Natural killer cell (primary cell): Measurements from ENCODE around the gene ANGPTL2. TPM values are rescaled to one million over a fixed set of nuclear protein-coding genes. Genes with fewer than 3 reads are reported as not detected.

Experiments used
- ATAC-seq, 3 donors: fragments of 150-1000 bp in 2 of 3; fragments of 200-7000 bp in 1 of 3; cut with Tn5 transposase; 1 replicate in 1 of 3; 2 replicates in 2 of 3; pipeline ENCODE4 v1.10.0; 2021; ENCODE audit warnings: mild to moderate bottlenecking in 2 of 3, moderate library complexity in 2 of 3
- DNase-seq, 2 donors: peaks; one replicate each; pipeline versions ENCODE4 v3.0.0 to v3.0.0-alpha.2; 2013 to 2021; ENCODE audit warnings: mixed read lengths in 1 of 2
- H3K27ac ChIP-seq: one replicate; pipeline ENCODE4 v1.5.1; 2013; ENCODE audit warnings: mild to moderate bottlenecking, low read length
- H3K27me3 ChIP-seq: one replicate; pipeline ENCODE4 v1.6.1; 2013; ENCODE audit warnings: low read length; ENCODE audit not compliant: control insufficient read depth, insufficient read depth
- H3K36me3 ChIP-seq: one replicate; pipeline ENCODE4 v1.6.1; 2013; ENCODE audit warnings: low read length; ENCODE audit not compliant: control insufficient read depth, insufficient read depth
- H3K4me1 ChIP-seq: one replicate; pipeline ENCODE4 v1.6.1; 2013; ENCODE audit warnings: low read length; ENCODE audit not compliant: control insufficient read depth, insufficient read depth
- H3K4me3 ChIP-seq: one replicate; pipeline ENCODE4 v1.5.1; 2013; ENCODE audit warnings: low read length
- H3K9me3 ChIP-seq: one replicate; pipeline ENCODE4 v1.6.1; 2013; ENCODE audit warnings: low read length; ENCODE audit not compliant: control insufficient read depth, insufficient read depth
- H3K27ac Mint-ChIP-seq, 2 donors: one replicate each; pipeline ENCODE4 v1.8.0; 2022; ENCODE audit warnings: mild to moderate bottlenecking in 2 of 2, mixed read lengths in 2 of 2, moderate library complexity in 1 of 2
- H3K27me3 Mint-ChIP-seq, 2 donors: one replicate each; pipeline ENCODE4 v1.8.0; 2022; ENCODE audit warnings: low read depth in 2 of 2, mixed read lengths in 2 of 2
- H3K36me3 Mint-ChIP-seq: one replicate; pipeline ENCODE4 v1.8.0; 2022; ENCODE audit warnings: mixed read lengths
- H3K4me1 Mint-ChIP-seq, 2 donors: one replicate each; pipeline ENCODE4 v1.8.0; 2022; ENCODE audit warnings: mixed read lengths in 2 of 2
- H3K4me3 Mint-ChIP-seq: one replicate; pipeline ENCODE4 v1.8.0; 2022; ENCODE audit warnings: mild to moderate bottlenecking, moderate library complexity, mixed read lengths
- H3K9me3 Mint-ChIP-seq, 2 donors: one replicate each; pipeline ENCODE4 v1.8.0; 2022; ENCODE audit warnings: mixed read lengths in 2 of 2
- WGBS: methylation state at CpG from one replicate; pipeline ENCODE4 v1.1.7; 2013; ENCODE audit warnings: missing lambda C conversion rate; ENCODE audit not compliant: insufficient coverage; 5-methylcytosine and 5-hydroxymethylcytosine counted together
- intact Hi-C: fragments of 100-400 bp; cut with micrococcal nuclease; formaldehyde crosslinking; loops from one replicate; pipeline ENCODE4 v1.14.2; 2022
- total RNA-seq, 4 donors: library from RNA; stranded (reverse); fragments of 120-200 nt in 1 of 4; gene quantifications; one replicate each; pipeline versions ENCODE4 v1.2.3 to v1.2.4, GENCODE V29; 2013 to 2022
- TF ChIP-seq, protein P1 (sequence below): fragments of 200-600 bp; IDR thresholded peaks from one replicate; pipeline ENCODE4 v1.8.0; 2022; ENCODE audit warnings: antibody characterized with exemption

ANGPTL2 gene
- total RNA-seq, 3 donors from 2014 or later (not counting 1 experiment from before 2014, with no cell fraction given), result not detected

DNA sequence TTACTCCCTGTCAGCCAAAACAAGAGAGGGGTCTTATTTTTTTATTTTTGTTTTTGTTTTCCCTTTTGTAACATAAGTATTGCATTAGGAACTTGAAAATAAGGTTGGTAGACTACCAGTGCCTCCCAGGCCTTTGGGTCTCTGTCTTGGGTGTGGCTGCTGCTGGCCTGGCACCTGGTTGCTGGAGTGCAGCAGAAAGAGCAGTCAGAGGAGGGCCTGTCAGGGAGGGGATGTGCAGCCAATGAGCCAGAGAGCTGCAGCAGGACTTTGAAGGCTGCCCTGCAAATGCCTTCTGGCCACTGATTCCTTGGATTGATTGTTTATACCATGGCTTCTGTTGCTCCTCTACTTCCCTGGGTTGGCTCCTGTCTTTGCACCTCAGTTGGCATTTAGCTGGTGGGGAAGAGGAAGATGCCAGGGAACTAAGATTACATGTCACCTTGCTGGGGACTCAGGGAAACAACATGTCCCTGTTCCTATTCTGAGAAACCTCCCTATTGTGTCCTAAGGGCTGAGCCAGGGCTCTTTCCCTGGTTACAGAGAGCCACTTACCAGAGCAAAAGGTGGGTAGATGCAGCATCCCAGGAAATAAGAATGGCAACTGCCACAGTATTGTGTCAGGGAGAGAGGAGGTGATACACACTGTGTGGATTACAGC is 66.6 kb downstream of the ANGPTL2 start:
- no peaks in the 10 kb centered on the region for H3K36me3 ChIP-seq

DNA sequence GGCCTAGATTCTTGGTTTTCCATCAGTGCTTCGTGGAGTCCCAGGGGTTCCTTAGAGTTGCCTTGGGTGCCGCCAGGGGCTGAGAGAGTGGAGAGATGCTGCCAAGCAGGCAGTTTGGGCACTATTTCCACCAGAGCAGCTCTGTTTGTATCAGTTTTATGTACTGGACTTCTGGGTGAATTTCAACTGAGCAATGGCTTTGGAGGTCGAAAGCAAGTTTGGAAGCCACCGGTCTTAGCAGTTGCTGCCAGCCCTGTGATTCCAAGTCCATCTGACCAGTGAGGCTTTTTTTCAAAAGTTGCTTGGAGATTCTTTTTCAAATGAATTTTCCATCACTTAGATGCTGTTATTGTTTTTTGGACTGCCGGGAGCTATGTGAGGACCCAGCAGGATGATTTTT is 68.5 kb downstream of the ANGPTL2 start:
- no peaks in the 10 kb centered on the region for H3K27me3 Mint-ChIP-seq
- TF ChIP-seq, protein P1, sequence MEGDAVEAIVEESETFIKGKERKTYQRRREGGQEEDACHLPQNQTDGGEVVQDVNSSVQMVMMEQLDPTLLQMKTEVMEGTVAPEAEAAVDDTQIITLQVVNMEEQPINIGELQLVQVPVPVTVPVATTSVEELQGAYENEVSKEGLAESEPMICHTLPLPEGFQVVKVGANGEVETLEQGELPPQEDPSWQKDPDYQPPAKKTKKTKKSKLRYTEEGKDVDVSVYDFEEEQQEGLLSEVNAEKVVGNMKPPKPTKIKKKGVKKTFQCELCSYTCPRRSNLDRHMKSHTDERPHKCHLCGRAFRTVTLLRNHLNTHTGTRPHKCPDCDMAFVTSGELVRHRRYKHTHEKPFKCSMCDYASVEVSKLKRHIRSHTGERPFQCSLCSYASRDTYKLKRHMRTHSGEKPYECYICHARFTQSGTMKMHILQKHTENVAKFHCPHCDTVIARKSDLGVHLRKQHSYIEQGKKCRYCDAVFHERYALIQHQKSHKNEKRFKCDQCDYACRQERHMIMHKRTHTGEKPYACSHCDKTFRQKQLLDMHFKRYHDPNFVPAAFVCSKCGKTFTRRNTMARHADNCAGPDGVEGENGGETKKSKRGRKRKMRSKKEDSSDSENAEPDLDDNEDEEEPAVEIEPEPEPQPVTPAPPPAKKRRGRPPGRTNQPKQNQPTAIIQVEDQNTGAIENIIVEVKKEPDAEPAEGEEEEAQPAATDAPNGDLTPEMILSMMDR, result no peak
- no peak overlapping the region for H3K27ac Mint-ChIP-seq
- Histone ChIP-seq H3K4me1 (peaks cover 7% of the 10 kb centered on the region), H3K36me3 (no peaks in the 10 kb centered on the region), H3K27ac (no peak overlapping the region), H3K27me3 (no peaks in the 10 kb centered on the region), H3K9me3 (no peaks in the 10 kb centered on the region), H3K4me3 (no peak overlapping the region)
- peaks cover 8 to 26% of the 10 kb centered on the region in 2 donors for H3K4me1 Mint-ChIP-seq
- H3K4me3 Mint-ChIP-seq, result no peak overlapping the region
- no peak for DNase-seq
- WGBS, result 97% methylated on average over 5 of the region's 5 CpGs
- no peaks in the 10 kb centered on the region for H3K9me3 Mint-ChIP-seq
- intact Hi-C loops, result no loop called here
- ATAC-seq, result no peak
- no peaks in the 10 kb centered on the region for H3K36me3 Mint-ChIP-seq

More for the DNA sequence above, 66.6 kb downstream of the ANGPTL2 start:
- Histone ChIP-seq H3K4me1 (no peaks in the 10 kb centered on the region), H3K4me3 (no peak overlapping the region), H3K27me3 (no peaks in the 10 kb centered on the region), H3K9me3 (no peaks in the 10 kb centered on the region), H3K27ac (no peak overlapping the region)
- intact Hi-C loops, result no loop called here
- H3K4me3 Mint-ChIP-seq, result no peak overlapping the region
- no peaks in the 10 kb centered on the region for H3K9me3 Mint-ChIP-seq
- ATAC-seq, result no peak
- no peaks in the 10 kb centered on the region for H3K36me3 Mint-ChIP-seq
- TF ChIP-seq, protein P1, result no peak
- no peaks in the 10 kb centered on the region for H3K27me3 Mint-ChIP-seq
- H3K27ac Mint-ChIP-seq, result no peak overlapping the region
- DNase-seq, result no peak
- H3K4me1 Mint-ChIP-seq, result peaks cover 0 to 19% of the 10 kb centered on the region in 2 donors

DNA sequence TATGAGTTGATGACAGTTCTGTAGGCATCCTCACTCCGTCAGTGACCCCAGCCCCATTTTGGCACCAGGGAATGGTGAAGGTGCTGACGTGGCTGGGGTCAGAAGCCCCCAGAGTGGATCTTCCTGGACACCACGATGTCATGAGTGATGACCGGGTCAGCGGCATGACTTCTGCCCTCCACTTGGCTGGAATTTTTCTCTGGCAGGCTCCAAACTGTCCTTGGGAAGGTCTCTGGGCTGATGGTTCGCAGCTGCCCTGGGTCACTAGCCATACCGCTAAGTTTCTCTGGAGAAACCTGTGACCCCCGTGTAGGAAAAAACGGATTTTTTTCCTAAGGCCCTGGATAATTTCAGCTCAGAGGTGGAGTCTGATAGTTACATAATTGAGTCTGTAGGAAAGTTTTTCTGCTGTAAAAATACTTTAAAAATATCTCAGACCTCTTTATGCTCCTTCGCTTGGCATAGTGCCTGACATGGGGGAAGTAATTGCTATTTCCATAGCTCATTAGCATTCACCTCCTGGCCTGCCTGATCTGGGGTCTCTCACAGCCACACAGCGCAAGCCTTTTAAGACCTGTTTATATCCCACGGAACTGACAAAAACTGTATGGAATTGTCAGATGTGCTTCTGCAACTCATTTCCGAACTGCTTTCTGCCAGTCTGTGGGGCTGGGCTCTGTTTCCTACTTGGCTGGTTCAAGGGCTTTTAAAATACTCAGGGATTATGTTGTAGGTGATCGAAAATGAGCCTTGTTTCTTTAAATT is 69.2 kb downstream of the ANGPTL2 start:
- H3K36me3 Mint-ChIP-seq, result no peaks in the 10 kb centered on the region
- no peaks in the 10 kb centered on the region for H3K27me3 ChIP-seq
- intact Hi-C loops, result no loop called here
- H3K4me1 Mint-ChIP-seq, result peaks cover 15 to 30% of the 10 kb centered on the region in 2 donors
- ATAC-seq, result no peak
- no peak overlapping the region for H3K4me3 ChIP-seq
- H3K9me3 Mint-ChIP-seq, result no peaks in the 10 kb centered on the region
- no peaks in the 10 kb centered on the region for H3K9me3 ChIP-seq
- H3K27me3 Mint-ChIP-seq, result no peaks in the 10 kb centered on the region
- TF ChIP-seq, protein P1, result no peak
- no peak overlapping the region for H3K4me3 Mint-ChIP-seq
- H3K36me3 ChIP-seq, result no peaks in the 10 kb centered on the region
- peaks cover 10% of the 10 kb centered on the region for H3K4me1 ChIP-seq
- 95% methylated on average over 13 of the region's 14 CpGs for WGBS
- H3K27ac ChIP-seq, result no peak overlapping the region
- no peak for DNase-seq
- H3K27ac Mint-ChIP-seq, result no peak overlapping the region
